Renal pelvis (tissue), 12 donors: ENCODE data around the gene CHCT1. TPM values are rescaled to one million over a fixed set of nuclear protein-coding genes. Genes with fewer than 3 reads are reported as not detected.
"Not testable (repeated sequence)": the region's sequence is repeated elsewhere in the genome, so short reads cannot be mapped to it uniquely, and the experiment has no call there.

Source experiments
- DNase-seq: peaks from one replicate; pipeline ENCODE4 v3.0.0-alpha.2; 2013
- long read RNA-seq, 16 experiments: transcript quantifications; one replicate each; lab custom pipeline, GENCODE V29; 2026
- polyA plus RNA-seq, 3 donors: library from polyadenylated mRNA; unstranded; fragments of 120-200 nt; gene quantifications; one replicate each; pipeline ENCODE4 v1.2.1, GENCODE V29; 2013; ENCODE audit not compliant: insufficient read length in 3 of 3

CHCT1 gene
- under 1 TPM in 1 of 3 donors, not detected in 2; 0.30 TPM for polyA plus RNA-seq
- long read RNA-seq, donor 1, result 0 reads
- long read RNA-seq, donor 2, result 0 reads
- long read RNA-seq, donor 3, result 0 reads
- long read RNA-seq, donor 4, result 0 reads
- long read RNA-seq, donor 5, result 0 reads
- long read RNA-seq, donor 6, result 0 reads
- long read RNA-seq, donor 7, result 0 reads
- long read RNA-seq, donor 8, result 0 reads
- long read RNA-seq, donor 9, result 0 reads
- long read RNA-seq, donor 10, result 0 reads
- long read RNA-seq, donor 11, result 0 reads
- long read RNA-seq, donor 12, partial matches to known transcripts, result 6 of 6 reads
- long read RNA-seq, donor 12, other reads (novel, unspliced or antisense), result 0 of 6 reads
- long read RNA-seq, donor 13, result 0 reads
- long read RNA-seq, donor 14, result 0 reads
- long read RNA-seq, donor 15, result 0 reads
- long read RNA-seq, donor 16, result 0 reads

- no peak for DNase-seq
These were observed at the start of gene CHCT1 for GRCh38 chr17:60422162-60422665. Gene CHCT1 (plus strand): TSS chr17:60422489. CDS start chr17:60422593, 104 bp downstream.

GRCh38 chr17:60372790-60373483, 49.4 kb upstream of the CHCT1 start:
- no peak for DNase-seq

- DNase-seq, result not testable (repeated sequence)
These were observed 44.1 kb upstream of the CHCT1 start for GRCh38 chr17:60378187-60378586.

- DNase-seq, result not testable (repeated sequence)
These were observed 42.8 kb upstream of the CHCT1 start for GRCh38 chr17:60379461-60379860.

GRCh38 chr17:60381958-60382357, 40.3 kb upstream of the CHCT1 start:
- no peak for DNase-seq

GRCh38 chr17:60383379-60383778, 38.9 kb upstream of the CHCT1 start:
- DNase-seq, result no peak

- DNase-seq, result not testable (repeated sequence)
These were observed 37.4 kb upstream of the CHCT1 start for GRCh38 chr17:60384921-60385320.

GRCh38 chr17:60386147-60387058, 35.9 kb upstream of the CHCT1 start:
- DNase-seq, result peak; percentile 35

GRCh38 chr17:60387666-60388065, 34.6 kb upstream of the CHCT1 start:
- no peak for DNase-seq

- no peak for DNase-seq
These were observed 33.5 kb upstream of the CHCT1 start for GRCh38 chr17:60388742-60389141.

GRCh38 chr17:60390186-60390585, 32.1 kb upstream of the CHCT1 start:
- no peak for DNase-seq

GRCh38 chr17:60390925-60391470, 31.3 kb upstream of the CHCT1 start:
- peak; percentile 35 for DNase-seq

- DNase-seq, result no peak
These were observed 30.7 kb upstream of the CHCT1 start for GRCh38 chr17:60391471-60392041.

- peak; percentile 97 for DNase-seq
These were observed 30.0 kb upstream of the CHCT1 start, which contains the start of gene USP32 for GRCh38 chr17:60392042-60392844. Gene USP32 (minus strand): TSS chr17:60392133. CDS start chr17:60391939, 194 bp downstream.

GRCh38 chr17:60392845-60393702, 29.2 kb upstream of the CHCT1 start:
- DNase-seq, result peak; percentile 61

GRCh38 chr17:60393840-60394723, 28.2 kb upstream of the CHCT1 start:
- peak; percentile 34 for DNase-seq

GRCh38 chr17:60395508-60396065, 26.7 kb upstream of the CHCT1 start:
- no peak for DNase-seq

GRCh38 chr17:60396412-60396811, 25.9 kb upstream of the CHCT1 start:
- no peak for DNase-seq
